GM12891 (cell line): ENCODE data around the gene SLC22A31.

ENCODE experiments used
- DNase-seq: peaks from one replicate; pipeline ENCODE4 v3.0.0; 2011; ENCODE audit warnings: low spot score; ENCODE audit not compliant: insufficient read length
- FAIRE-seq: peaks from 2 replicates; lab custom pipeline; 2011; peaks lifted over from hg19 to GRCh38; lab: Jason Lieb, UNC
- PAX5 ChIP-seq: IDR thresholded peaks from 2 replicates; pipeline ENCODE4 v1.6.1; 2011; ENCODE audit warnings: low read length, moderate library complexity, mild to moderate bottlenecking; ENCODE audit not compliant: insufficient read depth, severe bottlenecking
- POLR2A ChIP-seq: IDR thresholded peaks from 2 replicates; pipeline ENCODE4 v1.6.1; 2011; ENCODE audit warnings: low read depth, low read length, control low read depth
- POLR2AphosphoS5 ChIP-seq: IDR thresholded peaks from 2 replicates; pipeline ENCODE4 v1.6.1; 2011; ENCODE audit warnings: low read depth, low read length, control low read depth
- POU2F2 ChIP-seq: IDR thresholded peaks from 2 replicates; pipeline ENCODE4 v1.6.1; 2011; ENCODE audit warnings: low read depth, mild to moderate bottlenecking, control low read depth, low read length, moderate library complexity
- SPI1 ChIP-seq: IDR thresholded peaks from 2 replicates; pipeline ENCODE4 v1.6.1; 2011; ENCODE audit warnings: low read depth, low read length, control low read depth
- TAF1 ChIP-seq: IDR thresholded peaks from 2 replicates; pipeline ENCODE4 v1.6.1; 2011; ENCODE audit warnings: low read depth, low read length, control low read depth

SLC22A31 gene

GRCh38 chr16:89164847-89165680, 35.3 kb downstream of the SLC22A31 start:
- DNase-seq (no peak), FAIRE-seq (no peak)
- TF ChIP-seq POLR2A, result no peak
- TF ChIP-seq PAX5, result no peak
- no peak for TF ChIP-seq SPI1
- no peak for TF ChIP-seq POU2F2
- TF ChIP-seq POLR2AphosphoS5, result no peak
- no peak for TF ChIP-seq TAF1

GRCh38 chr16:89164436-89164835, 35.9 kb downstream of the SLC22A31 start:
- TF ChIP-seq POLR2AphosphoS5 (no peak), POU2F2 (no peak), TAF1 (no peak), SPI1 (no peak), PAX5 (no peak)
- DNase-seq, result no peak
- FAIRE-seq, result no peak

GRCh38 chr16:89163297-89163696, 37.0 kb downstream of the SLC22A31 start:
- FAIRE-seq (no peak), DNase-seq (no peak)
- TF ChIP-seq POU2F2, result no peak
- TF ChIP-seq PAX5, result no peak
- TF ChIP-seq SPI1, result no peak
- no peak for TF ChIP-seq POLR2AphosphoS5
- no peak for TF ChIP-seq POLR2A
- no peak for TF ChIP-seq TAF1

GRCh38 chr16:89161763-89162713, 38.3 kb downstream of the SLC22A31 start:
- FAIRE-seq, result peak; percentile 13
- TF ChIP-seq POLR2AphosphoS5 (no peak), POU2F2 (no peak), TAF1 (no peak), SPI1 (no peak), PAX5 (no peak), POLR2A (no peak)
- DNase-seq, result no peak

GRCh38 chr16:89160977-89161701, 39.2 kb downstream of the SLC22A31 start:
- DNase-seq, result no peak
- FAIRE-seq, result no peak
- no peak for TF ChIP-seq POLR2A
- no peak for TF ChIP-seq SPI1
- no peak for TF ChIP-seq TAF1
- no peak for TF ChIP-seq POU2F2
- TF ChIP-seq POLR2AphosphoS5, result no peak
- TF ChIP-seq PAX5, result no peak

GRCh38 chr16:89159850-89160354, 40.4 kb downstream of the SLC22A31 start:
- no peak for TF ChIP-seq SPI1
- TF ChIP-seq POLR2A, result no peak
- no peak for TF ChIP-seq POLR2AphosphoS5
- no peak for TF ChIP-seq PAX5
- no peak for TF ChIP-seq TAF1
- TF ChIP-seq POU2F2, result no peak
- DNase-seq (no peak), FAIRE-seq (no peak)

GRCh38 chr16:89159066-89159849, 41.1 kb downstream of the SLC22A31 start:
- DNase-seq, result no peak
- TF ChIP-seq PAX5 (no peak), TAF1 (no peak), POLR2AphosphoS5 (no peak), SPI1 (no peak), POLR2A (no peak), POU2F2 (no peak)
- FAIRE-seq, result no peak

GRCh38 chr16:89157778-89158177, 42.6 kb downstream of the SLC22A31 start:
- TF ChIP-seq SPI1 (no peak), POLR2AphosphoS5 (no peak), POU2F2 (no peak), TAF1 (no peak), PAX5 (no peak), POLR2A (no peak)
- FAIRE-seq, result no peak
- DNase-seq, result no peak
